GM12891 (cell line): ENCODE data around the gene SNX19. TPM values are rescaled to one million over a fixed set of nuclear protein-coding genes. Genes with fewer than 3 reads are reported as not detected.

Experiments
- DNase-seq: peaks from one replicate; pipeline ENCODE4 v3.0.0; 2011; ENCODE audit warnings: low spot score; ENCODE audit not compliant: insufficient read length
- FAIRE-seq: peaks from 2 replicates; lab custom pipeline; 2011; peaks lifted over from hg19 to GRCh38; lab: Jason Lieb, UNC
- PAX5 ChIP-seq: IDR thresholded peaks from 2 replicates; pipeline ENCODE4 v1.6.1; 2011; ENCODE audit warnings: low read length, moderate library complexity, mild to moderate bottlenecking; ENCODE audit not compliant: insufficient read depth, severe bottlenecking
- POLR2A ChIP-seq: IDR thresholded peaks from 2 replicates; pipeline ENCODE4 v1.6.1; 2011; ENCODE audit warnings: low read depth, low read length, control low read depth
- POLR2AphosphoS5 ChIP-seq: IDR thresholded peaks from 2 replicates; pipeline ENCODE4 v1.6.1; 2011; ENCODE audit warnings: low read depth, low read length, control low read depth
- POU2F2 ChIP-seq: IDR thresholded peaks from 2 replicates; pipeline ENCODE4 v1.6.1; 2011; ENCODE audit warnings: low read depth, mild to moderate bottlenecking, control low read depth, low read length, moderate library complexity
- SPI1 ChIP-seq: IDR thresholded peaks from 2 replicates; pipeline ENCODE4 v1.6.1; 2011; ENCODE audit warnings: low read depth, low read length, control low read depth
- TAF1 ChIP-seq: IDR thresholded peaks from 2 replicates; pipeline ENCODE4 v1.6.1; 2011; ENCODE audit warnings: low read depth, low read length, control low read depth
- polyA plus RNA-seq: library from polyadenylated mRNA; unstranded; fragments of >200 nt; gene quantifications from one replicate; pipeline ENCODE4 v1.2.1, GENCODE V29; 2012; ENCODE audit warnings: low read depth, missing spikeins, inconsistent platforms; ENCODE audit not compliant: missing spikeins

SNX19 gene, protein sequence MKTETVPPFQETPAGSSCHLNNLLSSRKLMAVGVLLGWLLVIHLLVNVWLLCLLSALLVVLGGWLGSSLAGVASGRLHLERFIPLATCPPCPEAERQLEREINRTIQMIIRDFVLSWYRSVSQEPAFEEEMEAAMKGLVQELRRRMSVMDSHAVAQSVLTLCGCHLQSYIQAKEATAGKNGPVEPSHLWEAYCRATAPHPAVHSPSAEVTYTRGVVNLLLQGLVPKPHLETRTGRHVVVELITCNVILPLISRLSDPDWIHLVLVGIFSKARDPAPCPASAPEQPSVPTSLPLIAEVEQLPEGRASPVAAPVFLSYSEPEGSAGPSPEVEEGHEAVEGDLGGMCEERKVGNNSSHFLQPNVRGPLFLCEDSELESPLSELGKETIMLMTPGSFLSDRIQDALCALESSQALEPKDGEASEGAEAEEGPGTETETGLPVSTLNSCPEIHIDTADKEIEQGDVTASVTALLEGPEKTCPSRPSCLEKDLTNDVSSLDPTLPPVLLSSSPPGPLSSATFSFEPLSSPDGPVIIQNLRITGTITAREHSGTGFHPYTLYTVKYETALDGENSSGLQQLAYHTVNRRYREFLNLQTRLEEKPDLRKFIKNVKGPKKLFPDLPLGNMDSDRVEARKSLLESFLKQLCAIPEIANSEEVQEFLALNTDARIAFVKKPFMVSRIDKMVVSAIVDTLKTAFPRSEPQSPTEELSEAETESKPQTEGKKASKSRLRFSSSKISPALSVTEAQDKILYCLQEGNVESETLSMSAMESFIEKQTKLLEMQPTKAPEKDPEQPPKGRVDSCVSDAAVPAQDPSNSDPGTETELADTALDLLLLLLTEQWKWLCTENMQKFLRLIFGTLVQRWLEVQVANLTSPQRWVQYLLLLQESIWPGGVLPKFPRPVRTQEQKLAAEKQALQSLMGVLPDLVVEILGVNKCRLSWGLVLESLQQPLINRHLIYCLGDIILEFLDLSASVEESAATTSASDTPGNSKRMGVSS
- polyA plus RNA-seq = 13.7 TPM

GRCh38 chr11:130916238-130916855, at the start of gene SNX19:
Gene SNX19 (minus strand): TSS chr11:130916479. CDS start chr11:130915939, 540 bp downstream.
- TF ChIP-seq TAF1 (peak; percentile 56; the same call in 1 of the 2 replicates), POLR2AphosphoS5 (peak; percentile 87), POU2F2 (no peak), POLR2A (peak; percentile 90)
- DNase-seq (peak; percentile 92), FAIRE-seq (peak; percentile 98)

- DNase-seq = no peak
- TF ChIP-seq SPI1 (no peak), TAF1 (no peak), PAX5 (no peak), POU2F2 (no peak), POLR2AphosphoS5 (no peak), POLR2A (no peak)
Measured at GRCh38 chr11:130964058-130964792, 47.9 kb upstream of the SNX19 start.

GRCh38 chr11:130947889-130948288, 31.6 kb upstream of the SNX19 start:
- no peak for FAIRE-seq
- DNase-seq = no peak
- no peak for TF ChIP-seq TAF1
- TF ChIP-seq POLR2AphosphoS5 = no peak
- TF ChIP-seq POLR2A = no peak
- TF ChIP-seq POU2F2 = no peak
- TF ChIP-seq SPI1 = no peak
- TF ChIP-seq PAX5 = no peak

More at GRCh38 chr11:130964058-130964792, 47.9 kb upstream of the SNX19 start:
- no peak for FAIRE-seq

- FAIRE-seq (no peak), DNase-seq (no peak)
- TF ChIP-seq SPI1 = no peak
- TF ChIP-seq POLR2AphosphoS5 = no peak
- no peak for TF ChIP-seq POLR2A
- no peak for TF ChIP-seq POU2F2
- no peak for TF ChIP-seq TAF1
- TF ChIP-seq PAX5 = no peak
Measured at GRCh38 chr11:130947481-130947880, 31.2 kb upstream of the SNX19 start.

GRCh38 chr11:130947058-130947457, 30.8 kb upstream of the SNX19 start:
- DNase-seq (no peak), FAIRE-seq (no peak)
- TF ChIP-seq TAF1 (no peak), PAX5 (no peak), POU2F2 (no peak)

DNA sequence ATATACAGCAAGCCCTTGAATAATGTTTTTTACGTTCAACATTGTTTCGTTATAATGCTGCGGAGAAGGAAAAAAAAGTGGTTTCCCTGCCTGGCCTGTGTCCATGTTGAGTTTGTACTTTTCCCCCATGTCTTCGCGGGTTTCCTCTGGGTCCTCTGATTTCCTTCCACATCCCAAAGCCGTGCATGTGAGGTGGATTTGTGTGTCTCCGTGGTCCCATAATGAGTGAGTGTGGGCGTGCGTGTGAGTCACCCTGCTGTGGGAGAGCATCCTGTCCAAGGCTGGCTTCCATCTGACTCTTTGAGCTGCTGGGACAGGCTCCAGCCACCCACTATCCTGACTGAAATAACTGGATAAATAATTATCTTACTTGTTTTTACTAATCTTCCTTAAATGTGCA, 29.6 kb upstream of the SNX19 start:
- DNase-seq = no peak
- FAIRE-seq = no peak

GRCh38 chr11:130940706-130941105, 24.4 kb upstream of the SNX19 start:
- TF ChIP-seq POU2F2 (no peak), TAF1 (no peak), POLR2A (no peak), POLR2AphosphoS5 (no peak), SPI1 (no peak), PAX5 (no peak)
- DNase-seq = no peak

More for the DNA sequence above, 29.6 kb upstream of the SNX19 start:
- no peak for TF ChIP-seq TAF1
- TF ChIP-seq PAX5 = no peak
- no peak for TF ChIP-seq SPI1
- TF ChIP-seq POU2F2 = no peak
- no peak for TF ChIP-seq POLR2A
- TF ChIP-seq POLR2AphosphoS5 = no peak

GRCh38 chr11:130937051-130937450, 20.8 kb upstream of the SNX19 start:
- no peak for DNase-seq
- TF ChIP-seq TAF1 = no peak
- TF ChIP-seq POLR2A = no peak
- TF ChIP-seq SPI1 = no peak
- no peak for TF ChIP-seq POU2F2
- FAIRE-seq = no peak

More at GRCh38 chr11:130940706-130941105, 24.4 kb upstream of the SNX19 start:
- no peak for FAIRE-seq
